PFSK-1 (cell line): Measurements from ENCODE around the gene TMEM117.

Source experiments
- FOXP2 ChIP-seq: optimal IDR thresholded peaks from 2 replicates; pipeline ENCODE3; 2011; ENCODE audit warnings: borderline replicate concordance, control low read depth, inconsistent platforms; ENCODE audit not compliant: insufficient read depth; ENCODE audit errors: extremely low read length, extremely low read depth
- POLR2AphosphoS5 ChIP-seq: IDR thresholded peaks from 2 replicates; pipeline ENCODE4 v1.6.1; 2012; ENCODE audit warnings: low read depth, mild to moderate bottlenecking, control low read depth, low read length, moderate library complexity
- REST ChIP-seq, 2 experiments: IDR thresholded peaks; 2 replicates each; pipeline versions ENCODE4 v1.6.1 to v1.8.0; 2011 to 2012; ENCODE audit warnings: low read depth in 2 of 2, low read length in 2 of 2, control low read depth in 1 of 2, inconsistent platforms in 1 of 2, mild to moderate bottlenecking in 1 of 2, moderate library complexity in 1 of 2; ENCODE audit not compliant: insufficient read depth in 1 of 2
- SIN3A ChIP-seq: IDR thresholded peaks from 2 replicates; pipeline ENCODE4 v1.6.1; 2012; ENCODE audit warnings: mild to moderate bottlenecking, low read length, moderate library complexity, borderline replicate concordance; ENCODE audit not compliant: insufficient read depth
- TAF1 ChIP-seq: IDR thresholded peaks from 2 replicates; pipeline ENCODE4 v1.6.1; 2012; ENCODE audit warnings: low read length, control low read depth, borderline replicate concordance; ENCODE audit not compliant: insufficient read depth

The TMEM117 gene

GRCh38 chr12:44003721-44004120, 167.8 kb downstream of the TMEM117 start:
- TF ChIP-seq REST (IDR thresholded peaks at IDR 0.05; ENCODE audit: insufficient read depth in 1 of 2, low read depth in 2 of 2, low read length in 2 of 2) (no peak), FOXP2 (no peak), SIN3A (no peak), TAF1 (no peak), POLR2AphosphoS5 (no peak)

GRCh38 chr12:44015333-44015941, 179.6 kb downstream of the TMEM117 start:
- no peak for TF ChIP-seq TAF1
- no peak for TF ChIP-seq POLR2AphosphoS5
- no peak for TF ChIP-seq REST (IDR thresholded peaks at IDR 0.05; ENCODE audit: insufficient read depth in 1 of 2, low read depth in 2 of 2, low read length in 2 of 2)
- TF ChIP-seq FOXP2, result no peak
- no peak for TF ChIP-seq SIN3A

- TF ChIP-seq REST (IDR thresholded peaks at IDR 0.05; ENCODE audit: insufficient read depth in 1 of 2, low read depth in 2 of 2, low read length in 2 of 2) (no peak), TAF1 (no peak), FOXP2 (no peak), SIN3A (no peak), POLR2AphosphoS5 (no peak)
Observed at GRCh38 chr12:44017216-44017615, 181.3 kb downstream of the TMEM117 start.

- no peak for TF ChIP-seq SIN3A
- TF ChIP-seq POLR2AphosphoS5, result no peak
- TF ChIP-seq FOXP2, result no peak
- TF ChIP-seq REST (IDR thresholded peaks at IDR 0.05; ENCODE audit: insufficient read depth in 1 of 2, low read depth in 2 of 2, low read length in 2 of 2), result no peak
- no peak for TF ChIP-seq TAF1
Observed at GRCh38 chr12:44019118-44019517, 183.2 kb downstream of the TMEM117 start.
